Activated naive CD4-positive, alpha-beta T cell treated with anti-CD3 and anti-CD28 coated beads, Interleukin-2, amount 50 U/mL, for 24 hours (primary cell): ENCODE data around the gene COPG1.
"Not testable (repeated sequence)": the region's sequence is repeated elsewhere in the genome, so short reads cannot be mapped to it uniquely, and the experiment has no call there.

ENCODE experiments used
- H3K27ac Mint-ChIP-seq: one replicate; pipeline ENCODE4 v1.8.0; 2021; ENCODE audit warnings: mild to moderate bottlenecking, mixed read lengths
- H3K27me3 Mint-ChIP-seq: one replicate; pipeline ENCODE4 v1.8.0; 2021; ENCODE audit warnings: mixed read lengths
- H3K36me3 Mint-ChIP-seq: one replicate; pipeline ENCODE4 v1.8.0; 2021; ENCODE audit warnings: mixed read lengths
- H3K4me1 Mint-ChIP-seq: one replicate; pipeline ENCODE4 v1.8.0; 2021; ENCODE audit warnings: mixed read lengths
- H3K4me3 Mint-ChIP-seq: one replicate; pipeline ENCODE4 v1.8.0; 2021; ENCODE audit warnings: mild to moderate bottlenecking, mixed read lengths
- H3K9me3 Mint-ChIP-seq: one replicate; pipeline ENCODE4 v1.8.0; 2021; ENCODE audit warnings: mixed read lengths

COPG1 gene

GRCh38 chr3:129234441-129234840 lies 15.0 kb upstream of the COPG1 start:
- H3K27me3 Mint-ChIP-seq, result no peaks in the 10 kb centered on the region
- H3K36me3 Mint-ChIP-seq, result no peaks in the 10 kb centered on the region
- no peaks in the 10 kb centered on the region for H3K9me3 Mint-ChIP-seq
- H3K4me1 Mint-ChIP-seq, result peaks cover 17% of the 10 kb centered on the region
- H3K27ac Mint-ChIP-seq, result no peak overlapping the region
- H3K4me3 Mint-ChIP-seq, result no peak overlapping the region

- no peaks in the 10 kb centered on the region for H3K27me3 Mint-ChIP-seq
- H3K9me3 Mint-ChIP-seq, result no peaks in the 10 kb centered on the region
- H3K4me3 Mint-ChIP-seq, result no peak overlapping the region
- no peak overlapping the region for H3K27ac Mint-ChIP-seq
- H3K36me3 Mint-ChIP-seq, result no peaks in the 10 kb centered on the region
- peaks cover 23% of the 10 kb centered on the region for H3K4me1 Mint-ChIP-seq
Measured at GRCh38 chr3:129235344-129235917, 14.0 kb upstream of the COPG1 start.

GRCh38 chr3:129238945-129239705 lies 10.3 kb upstream of the COPG1 start:
- Mint-ChIP-seq H3K27ac (peak overlapping the region; percentile 65), H3K9me3 (no peaks in the 10 kb centered on the region), H3K36me3 (no peaks in the 10 kb centered on the region), H3K27me3 (no peaks in the 10 kb centered on the region), H3K4me1 (peaks cover 18% of the 10 kb centered on the region), H3K4me3 (peak overlapping the region; percentile 51)

- Mint-ChIP-seq H3K27ac (no peak overlapping the region), H3K36me3 (no peaks in the 10 kb centered on the region), H3K9me3 (no peaks in the 10 kb centered on the region), H3K4me3 (no peak overlapping the region), H3K27me3 (no peaks in the 10 kb centered on the region), H3K4me1 (peaks cover 18% of the 10 kb centered on the region)
Measured at GRCh38 chr3:129239991-129240390, 9.4 kb upstream of the COPG1 start.

GRCh38 chr3:129240436-129240835 lies 9.0 kb upstream of the COPG1 start:
- Mint-ChIP-seq H3K4me3 (no peak overlapping the region), H3K27me3 (no peaks in the 10 kb centered on the region), H3K27ac (no peak overlapping the region), H3K9me3 (no peaks in the 10 kb centered on the region), H3K4me1 (peaks cover 21% of the 10 kb centered on the region), H3K36me3 (no peaks in the 10 kb centered on the region)

- no peaks in the 10 kb centered on the region for H3K27me3 Mint-ChIP-seq
- peak overlapping the region; percentile 76 for H3K27ac Mint-ChIP-seq
- H3K4me1 Mint-ChIP-seq, result peaks cover 32% of the 10 kb centered on the region
- no peak overlapping the region for H3K4me3 Mint-ChIP-seq
- no peaks in the 10 kb centered on the region for H3K36me3 Mint-ChIP-seq
- H3K9me3 Mint-ChIP-seq, result no peaks in the 10 kb centered on the region
Measured at GRCh38 chr3:129245141-129245540, 4.3 kb upstream of the COPG1 start.

- H3K27ac Mint-ChIP-seq, result peak overlapping the region; percentile 76
- H3K27me3 Mint-ChIP-seq, H3K9me3 Mint-ChIP-seq, H3K36me3 Mint-ChIP-seq: not testable (repeated sequence)
- H3K4me3 Mint-ChIP-seq, result peak overlapping the region; percentile 6
- H3K4me1 Mint-ChIP-seq, result peaks cover 38% of the 10 kb centered on the region
Measured at GRCh38 chr3:129245641-129246306, 3.6 kb upstream of the COPG1 start.

- no peak overlapping the region for H3K27ac Mint-ChIP-seq
- peaks cover 2% of the 10 kb centered on the region for H3K36me3 Mint-ChIP-seq
- no peaks in the 10 kb centered on the region for H3K27me3 Mint-ChIP-seq
- peaks cover 39% of the 10 kb centered on the region for H3K4me1 Mint-ChIP-seq
- no peaks in the 10 kb centered on the region for H3K9me3 Mint-ChIP-seq
- H3K4me3 Mint-ChIP-seq, result peak overlapping the region; percentile 9
Measured at GRCh38 chr3:129246636-129247035, 2.8 kb upstream of the COPG1 start.

- H3K36me3 Mint-ChIP-seq, result peaks cover 2% of the 10 kb centered on the region
- no peaks in the 10 kb centered on the region for H3K27me3 Mint-ChIP-seq
- no peaks in the 10 kb centered on the region for H3K9me3 Mint-ChIP-seq
- peaks cover 55% of the 10 kb centered on the region for H3K4me1 Mint-ChIP-seq
- H3K27ac Mint-ChIP-seq, result peak overlapping the region; percentile 97
- H3K4me3 Mint-ChIP-seq, result peak overlapping the region; percentile 94
Measured at GRCh38 chr3:129248286-129248979, 973 bp upstream of the COPG1 start.

- Mint-ChIP-seq H3K4me3 (no peak overlapping the region), H3K27me3 (no peaks in the 10 kb centered on the region), H3K4me1 (peaks cover 45% of the 10 kb centered on the region), H3K36me3 (peaks cover 8% of the 10 kb centered on the region), H3K27ac (peak overlapping the region; percentile 2), H3K9me3 (no peaks in the 10 kb centered on the region)
Measured at GRCh38 chr3:129252748-129253147, 3.3 kb downstream of the COPG1 start.

- peaks cover 28% of the 10 kb centered on the region for H3K4me1 Mint-ChIP-seq
- H3K9me3 Mint-ChIP-seq, result no peaks in the 10 kb centered on the region
- no peak overlapping the region for H3K27ac Mint-ChIP-seq
- peaks cover 12% of the 10 kb centered on the region for H3K36me3 Mint-ChIP-seq
- no peaks in the 10 kb centered on the region for H3K27me3 Mint-ChIP-seq
- no peak overlapping the region for H3K4me3 Mint-ChIP-seq
Measured at GRCh38 chr3:129254536-129255230, 5.3 kb downstream of the COPG1 start.

GRCh38 chr3:129256270-129256669 lies 6.9 kb downstream of the COPG1 start:
- Mint-ChIP-seq H3K27me3 (no peaks in the 10 kb centered on the region), H3K4me3 (no peak overlapping the region), H3K4me1 (peaks cover 20% of the 10 kb centered on the region), H3K9me3 (no peaks in the 10 kb centered on the region), H3K27ac (no peak overlapping the region), H3K36me3 (peaks cover 9% of the 10 kb centered on the region)

GRCh38 chr3:129257609-129258008 lies 8.2 kb downstream of the COPG1 start:
- H3K36me3 Mint-ChIP-seq, result peaks cover 12% of the 10 kb centered on the region
- H3K9me3 Mint-ChIP-seq, result no peaks in the 10 kb centered on the region
- no peaks in the 10 kb centered on the region for H3K27me3 Mint-ChIP-seq
- peaks cover 13% of the 10 kb centered on the region for H3K4me1 Mint-ChIP-seq
- no peak overlapping the region for H3K27ac Mint-ChIP-seq
- H3K4me3 Mint-ChIP-seq, result no peak overlapping the region

- Mint-ChIP-seq H3K4me1 (peaks cover 4% of the 10 kb centered on the region), H3K9me3 (no peaks in the 10 kb centered on the region), H3K27ac (peak overlapping the region; percentile 17), H3K4me3 (no peak overlapping the region), H3K36me3 (peaks cover 18% of the 10 kb centered on the region), H3K27me3 (no peaks in the 10 kb centered on the region)
Measured at GRCh38 chr3:129259612-129260477, 10.4 kb downstream of the COPG1 start.
